HG03039 (cell line): Measurements from ENCODE around the gene S1PR4.
"Not testable (repeated sequence)": the region's sequence is repeated elsewhere in the genome, so short reads cannot be mapped to it uniquely, and the experiment has no call there.

ENCODE experiments used
- ATAC-seq: cut with Tn5 transposase; IDR thresholded peaks from one replicate; pipeline ENCODE4 v1.9.1; 2021; ENCODE audit warnings: mild to moderate bottlenecking, moderate library complexity; ENCODE audit not compliant: unreplicated experiment

Gene S1PR4

DNA sequence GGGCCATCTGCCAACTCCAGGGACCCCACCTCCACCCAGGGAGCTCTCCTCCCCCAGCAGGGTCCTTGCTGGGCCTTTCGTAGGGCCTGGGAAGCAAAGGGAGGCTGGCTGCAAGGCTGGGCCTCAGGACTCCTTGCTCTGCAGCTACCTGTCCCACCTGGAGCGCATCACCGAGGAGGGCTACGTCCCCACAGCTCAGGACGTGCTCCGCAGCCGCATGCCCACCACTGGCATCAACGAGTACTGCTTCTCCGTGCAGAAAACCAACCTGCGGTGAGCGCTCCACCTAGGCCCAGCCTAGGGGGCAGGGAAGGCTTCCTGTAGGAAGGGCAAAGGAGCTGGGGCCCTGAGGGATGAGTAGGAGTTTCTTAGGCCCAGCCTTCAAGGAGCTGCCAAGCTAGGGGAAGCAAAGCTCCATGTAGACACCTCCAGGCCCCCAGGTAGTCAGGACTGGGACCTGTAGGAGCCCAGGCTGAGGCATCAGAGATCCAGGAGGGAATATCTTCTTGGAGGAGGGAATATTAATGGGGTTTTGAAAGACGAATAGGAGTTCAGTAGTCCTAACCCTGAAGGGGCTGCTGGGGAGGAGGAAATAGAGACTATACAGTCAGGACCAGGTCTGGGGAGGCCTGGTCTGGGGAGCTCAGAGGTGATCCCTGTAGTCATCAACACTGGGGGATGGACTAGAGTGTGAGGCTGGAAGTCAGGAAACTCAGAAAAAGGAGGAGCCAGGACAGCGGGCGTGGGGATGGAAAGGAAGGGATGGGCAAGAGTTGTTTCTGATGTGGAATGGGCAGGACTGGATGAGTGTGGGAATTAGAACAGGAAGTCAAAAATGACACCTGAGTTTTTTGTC, 26.8 kb upstream of the S1PR4 start:
- ATAC-seq, result no peak

GRCh38 chr19:3152419-3152780, 26.2 kb upstream of the S1PR4 start:
- ATAC-seq, result no peak

DNA sequence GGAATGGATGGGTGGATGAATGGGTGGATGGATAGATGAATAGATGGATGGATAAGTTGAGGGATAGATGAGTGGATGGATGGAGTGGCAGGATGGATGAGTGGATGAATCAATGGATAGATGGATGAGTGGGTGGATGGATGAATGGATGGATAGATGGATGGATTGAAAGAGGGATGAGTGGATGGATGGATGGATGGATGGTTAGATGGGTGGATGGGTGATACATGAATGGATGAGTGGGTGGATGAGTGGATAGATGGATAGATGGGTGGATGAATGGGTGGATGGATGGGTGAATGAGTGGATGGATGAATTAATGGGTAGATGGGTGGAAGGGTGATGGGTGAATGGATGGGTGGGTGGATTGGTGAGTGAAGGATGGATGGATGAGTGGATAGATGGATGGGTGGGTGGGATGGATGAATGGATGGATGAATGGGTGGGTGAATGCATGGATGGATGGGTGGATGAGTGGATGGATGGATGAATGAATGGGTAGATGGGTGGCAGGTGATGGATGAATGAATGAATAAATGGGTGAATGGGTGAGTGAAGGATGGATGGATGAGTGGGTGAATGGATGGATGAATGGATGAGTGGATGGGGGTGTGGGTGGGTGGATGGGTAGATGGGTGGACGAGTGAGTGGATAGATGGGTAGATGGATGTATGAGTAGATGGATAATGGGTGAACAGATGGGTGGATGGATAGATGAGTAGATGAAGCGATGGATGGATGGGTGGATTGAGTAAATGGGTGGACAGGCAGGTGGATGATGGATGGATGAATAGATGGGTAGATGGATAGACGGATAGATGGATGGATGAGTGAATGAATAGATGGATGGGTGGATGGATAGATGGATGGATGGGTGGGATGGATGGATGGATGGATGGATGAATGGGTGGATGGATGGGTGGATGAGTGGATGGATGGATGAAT, 25.0 kb upstream of the S1PR4 start:
- ATAC-seq, result no peak

- ATAC-seq, result not testable (repeated sequence)
Measured at GRCh38 chr19:3154447-3154846, 24.1 kb upstream of the S1PR4 start.

DNA sequence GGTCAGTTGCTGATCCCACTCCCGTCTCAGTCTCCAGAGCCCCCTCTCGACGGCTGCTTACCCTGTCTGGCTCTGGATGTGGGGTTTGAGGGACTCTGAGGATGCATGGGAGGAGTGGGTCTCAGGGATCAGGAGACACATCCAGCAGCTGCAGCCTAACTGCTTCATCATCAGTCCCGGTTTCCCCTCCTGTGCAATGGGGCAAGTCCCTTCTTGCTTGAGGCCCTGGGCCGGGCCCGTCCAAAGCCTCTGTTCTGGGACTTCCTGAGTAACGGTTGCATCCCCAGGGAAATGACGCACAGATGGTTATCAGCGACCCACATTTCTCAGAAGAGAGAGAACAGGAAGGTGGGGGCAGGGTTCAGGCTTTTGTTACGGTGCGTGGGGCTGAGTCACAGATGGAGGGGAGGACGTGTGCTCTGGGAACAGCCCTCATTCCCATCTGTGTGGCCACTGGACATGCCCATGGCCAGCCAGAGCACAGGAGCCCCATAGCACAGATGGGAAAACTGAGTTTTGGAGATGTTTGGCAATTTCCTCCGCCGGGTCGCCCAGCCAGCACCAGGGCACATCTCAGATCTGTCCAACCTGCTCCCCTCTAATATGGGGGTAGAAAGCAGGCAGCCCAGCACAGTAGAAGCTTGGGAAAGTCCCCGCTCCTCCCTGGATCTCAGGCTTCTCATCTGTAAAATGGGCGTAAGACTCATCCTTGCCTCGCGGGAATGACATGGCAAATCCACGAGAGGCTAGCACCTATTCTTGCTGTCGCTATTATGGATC, 23.4 kb upstream of the S1PR4 start:
- peak; percentile 50 for ATAC-seq

DNA sequence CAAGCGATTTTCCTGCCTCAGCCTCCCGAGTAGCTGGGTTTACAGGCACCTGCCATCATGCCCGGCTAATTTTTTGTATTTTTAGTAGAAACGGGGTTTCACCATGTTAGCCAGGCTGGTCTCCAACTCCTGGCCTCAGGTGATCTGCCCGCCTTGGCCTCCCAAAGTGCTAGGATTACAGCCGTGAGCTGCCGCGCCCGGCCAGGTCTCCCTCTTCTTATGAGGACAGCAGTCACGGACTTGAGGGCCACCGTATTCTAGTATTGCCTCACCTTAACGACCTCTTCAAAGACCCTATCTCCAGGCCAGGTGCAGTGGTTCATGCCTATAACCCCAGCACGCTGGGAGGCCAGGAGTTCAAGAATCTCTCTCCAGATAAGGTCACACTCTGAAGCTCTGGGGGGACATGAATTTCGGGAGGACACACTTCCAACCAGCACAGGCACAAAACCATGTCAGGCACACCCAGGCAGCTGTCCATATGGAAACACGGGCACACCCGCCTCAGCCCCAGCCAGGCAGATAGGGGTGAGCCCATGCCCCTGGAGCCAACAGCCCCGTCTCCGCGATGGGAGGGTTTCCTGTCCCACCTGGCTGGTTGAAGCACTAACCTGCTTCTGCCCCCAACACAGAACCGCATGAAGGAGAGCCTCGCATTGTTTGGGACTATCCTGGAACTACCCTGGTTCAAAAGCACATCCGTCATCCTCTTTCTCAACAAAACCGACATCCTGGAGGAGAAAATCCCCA, 21.3 kb upstream of the S1PR4 start:
- ATAC-seq, result no peak

DNA sequence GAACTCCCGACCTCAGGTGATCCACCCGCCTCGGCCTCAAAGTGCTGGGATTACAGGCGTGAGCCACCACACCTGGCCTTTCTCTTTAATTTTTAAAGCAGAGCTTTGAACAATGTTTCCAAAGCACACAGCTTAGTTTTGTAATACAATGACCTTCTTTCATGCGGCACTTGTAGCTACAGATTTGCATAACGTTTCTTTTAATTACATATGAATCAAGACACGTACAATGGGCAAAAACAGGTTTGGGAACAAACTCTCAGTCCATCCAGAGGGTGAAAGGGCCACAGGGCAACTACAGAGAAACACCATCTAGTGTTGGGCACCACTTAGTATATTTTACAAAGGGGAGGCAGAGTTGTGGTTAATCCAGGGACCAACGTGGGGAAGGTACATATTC, 19.0 kb upstream of the S1PR4 start:
- no peak for ATAC-seq

GRCh38 chr19:3160219-3160618, 18.4 kb upstream of the S1PR4 start:
- no peak for ATAC-seq

- no peak for ATAC-seq
Measured at GRCh38 chr19:3161453-3161852, 17.1 kb upstream of the S1PR4 start.

- no peak for ATAC-seq
Measured at GRCh38 chr19:3162418-3163229, 15.9 kb upstream of the S1PR4 start.

DNA sequence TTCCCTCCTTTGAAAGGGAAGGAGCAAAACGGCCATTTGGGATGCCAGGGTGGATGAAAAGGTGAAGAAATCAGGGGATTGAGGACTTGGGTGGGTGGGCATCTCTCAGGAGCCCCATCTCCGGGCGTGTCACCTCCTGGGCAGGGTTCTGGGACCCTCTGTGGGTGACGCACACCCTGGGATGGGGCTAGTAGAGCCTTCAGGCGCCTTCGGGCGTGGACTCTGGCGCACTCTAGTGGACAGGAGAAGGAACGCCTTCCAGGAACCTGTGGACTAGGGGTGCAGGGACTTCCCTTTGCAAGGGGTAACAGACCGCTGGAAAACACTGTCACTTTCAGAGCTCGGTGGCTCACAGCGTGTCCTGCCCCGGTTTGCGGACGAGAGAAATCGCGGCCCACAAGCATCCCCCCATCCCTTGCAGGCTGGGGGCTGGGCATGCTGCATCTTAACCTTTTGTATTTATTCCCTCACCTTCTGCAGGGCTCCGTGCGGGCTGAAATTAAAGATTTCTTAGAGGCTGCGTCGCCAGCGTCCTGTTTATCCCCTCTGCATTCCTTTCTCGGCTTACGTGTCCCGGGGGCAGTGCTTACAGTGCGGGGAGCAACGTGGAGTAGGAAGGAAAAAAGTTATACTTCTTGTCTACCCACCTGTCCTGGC, 15.2 kb upstream of the S1PR4 start:
- ATAC-seq, result no peak

DNA sequence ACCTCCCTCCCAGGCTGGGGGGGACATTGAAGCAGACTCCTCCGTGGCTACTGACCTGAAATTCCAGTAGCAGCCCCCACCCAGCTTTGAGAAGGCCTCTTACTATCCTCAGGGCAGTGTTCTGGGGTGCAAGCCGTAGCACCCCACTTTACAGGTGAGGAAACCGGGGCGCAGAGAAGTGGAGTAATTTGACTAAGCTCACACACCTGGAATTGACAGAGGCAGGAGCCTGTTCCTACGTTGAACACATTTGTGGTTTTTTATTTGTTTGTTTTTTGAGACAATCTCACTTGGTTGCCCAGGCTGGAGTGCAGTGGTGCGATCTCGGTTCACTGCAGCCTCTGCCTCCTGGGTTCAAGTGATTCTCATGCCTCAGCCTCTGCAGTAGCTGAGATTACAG, 14.6 kb upstream of the S1PR4 start:
- ATAC-seq, result no peak

GRCh38 chr19:3167533-3168272, 10.9 kb upstream of the S1PR4 start:
- no peak for ATAC-seq

DNA sequence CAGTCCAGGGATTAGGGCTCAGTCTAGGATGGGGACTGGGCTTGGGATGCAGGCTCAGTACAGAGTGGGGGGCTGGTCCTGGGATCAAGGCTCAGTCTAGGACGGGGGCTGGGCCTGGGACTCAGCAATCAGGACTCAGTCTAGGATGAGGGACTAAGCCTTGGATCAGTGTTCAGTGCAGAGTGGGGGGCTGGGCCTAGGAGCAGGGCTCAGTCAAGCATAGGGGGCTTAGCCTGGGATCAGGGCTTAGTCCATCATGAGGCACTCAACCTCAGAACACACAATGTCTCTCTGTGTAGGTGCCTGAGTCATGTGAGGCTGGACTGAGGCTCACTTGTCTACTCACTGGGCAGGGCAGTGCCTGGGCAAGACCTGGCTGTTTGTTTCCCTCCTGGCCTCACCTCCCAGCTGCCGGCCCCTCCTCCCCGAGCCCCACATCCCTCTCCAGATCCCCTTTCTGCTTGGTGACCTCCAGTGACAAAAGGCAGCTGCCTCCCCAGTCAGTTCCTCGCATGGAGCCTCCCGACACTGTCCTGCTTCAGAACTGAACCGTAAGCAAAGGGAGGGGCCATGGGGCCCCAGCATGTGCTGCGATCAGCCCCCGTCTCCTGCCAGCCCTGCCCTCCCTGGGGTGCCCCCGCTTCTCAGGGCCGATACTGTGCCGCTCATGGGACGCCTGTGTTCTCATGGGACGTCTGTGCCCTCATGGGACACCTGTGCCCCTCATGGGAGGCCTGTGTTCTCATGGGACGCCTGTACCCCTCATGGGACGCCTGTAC, 6.5 kb upstream of the S1PR4 start:
- no peak for ATAC-seq

- ATAC-seq, result not testable (repeated sequence)
Measured at GRCh38 chr19:3172673-3173000, 5.9 kb upstream of the S1PR4 start.

GRCh38 chr19:3175781-3176714, 2.5 kb upstream of the S1PR4 start:
- ATAC-seq, result no peak
